BLaER1 (cell line): ENCODE results near the gene TTLL4.

Experiments used
- H3K27ac ChIP-seq: shearing (Covaris generic); formaldehyde crosslinking; 2 replicates; pipeline ENCODE4 v1.8.1; 2022
- H3K27me3 ChIP-seq: shearing (Covaris generic); formaldehyde crosslinking; 2 replicates; pipeline ENCODE4 v1.8.1; 2022
- H3K36me3 ChIP-seq: shearing (Covaris generic); formaldehyde crosslinking; 2 replicates; pipeline ENCODE4 v1.8.1; 2022
- H3K4me1 ChIP-seq: shearing (Covaris generic); formaldehyde crosslinking; 2 replicates; pipeline ENCODE4 v1.8.1; 2022
- H3K4me2 ChIP-seq: shearing (Covaris generic); formaldehyde crosslinking; 2 replicates; pipeline ENCODE4 v1.8.1; 2022
- H3K4me3 ChIP-seq: shearing (Covaris generic); formaldehyde crosslinking; 2 replicates; pipeline ENCODE4 v1.8.1; 2022
- H3K9ac ChIP-seq: shearing (Covaris generic); formaldehyde crosslinking; 2 replicates; pipeline ENCODE4 v1.8.1; 2022
- H3K9me3 ChIP-seq: shearing (Covaris generic); formaldehyde crosslinking; 2 replicates; pipeline ENCODE4 v1.8.1; 2022
- H4K20me1 ChIP-seq: shearing (Covaris generic); formaldehyde crosslinking; 2 replicates; pipeline ENCODE4 v1.8.1; 2022
- Cebpa-rat ChIP-seq: shearing (Covaris generic); IDR thresholded peaks from 2 replicates; pipeline ENCODE4 v1.8.1; 2022

Gene TTLL4

GRCh38 chr2:218722876-218723785 is 12.5 kb downstream of the TTLL4 start:
- H3K9me3 ChIP-seq: peaks cover 36% of the 10 kb centered on the region
- peaks cover 56% of the 10 kb centered on the region for H4K20me1 ChIP-seq
- no peak overlapping the region for H3K4me2 ChIP-seq
- peaks cover 21% of the 10 kb centered on the region; the same call in 1 of the 2 replicates for H3K4me1 ChIP-seq
- no peak for TF ChIP-seq Cebpa-rat
- no peak overlapping the region for H3K27ac ChIP-seq
- H3K9ac ChIP-seq: no peak overlapping the region
- peaks cover 63% of the 10 kb centered on the region for H3K36me3 ChIP-seq
- H3K27me3 ChIP-seq: no peaks in the 10 kb centered on the region
- H3K4me3 ChIP-seq: no peak overlapping the region

GRCh38 chr2:218726004-218726574 is 15.5 kb downstream of the TTLL4 start:
- no peak for TF ChIP-seq Cebpa-rat
- Histone ChIP-seq H3K4me1 (no peaks in the 10 kb centered on the region), H3K27me3 (no peaks in the 10 kb centered on the region), H3K9me3 (peaks cover 40% of the 10 kb centered on the region), H3K4me3 (no peak overlapping the region), H3K36me3 (peaks cover 49% of the 10 kb centered on the region), H3K9ac (no peak overlapping the region), H3K4me2 (no peak overlapping the region), H3K27ac (no peak overlapping the region), H4K20me1 (peaks cover 36% of the 10 kb centered on the region)

- Histone ChIP-seq H3K4me1 (no peaks in the 10 kb centered on the region), H3K9me3 (peaks cover 40% of the 10 kb centered on the region), H3K4me2 (no peak overlapping the region), H4K20me1 (peaks cover 36% of the 10 kb centered on the region), H3K27me3 (no peaks in the 10 kb centered on the region), H3K27ac (no peak overlapping the region), H3K36me3 (peaks cover 50% of the 10 kb centered on the region), H3K4me3 (no peak overlapping the region), H3K9ac (no peak overlapping the region)
- no peak for TF ChIP-seq Cebpa-rat
Observed at GRCh38 chr2:218727502-218728165, 17.0 kb downstream of the TTLL4 start.

- H3K9me3 ChIP-seq: peaks cover 35% of the 10 kb centered on the region
- H3K4me3 ChIP-seq: no peak overlapping the region
- no peaks in the 10 kb centered on the region for H3K27me3 ChIP-seq
- H4K20me1 ChIP-seq: peaks cover 44% of the 10 kb centered on the region
- H3K27ac ChIP-seq: no peak overlapping the region
- no peak overlapping the region for H3K4me2 ChIP-seq
- no peaks in the 10 kb centered on the region for H3K4me1 ChIP-seq
- no peak overlapping the region for H3K9ac ChIP-seq
- TF ChIP-seq Cebpa-rat: no peak
- H3K36me3 ChIP-seq: peaks cover 61% of the 10 kb centered on the region
Observed at GRCh38 chr2:218729640-218730039, 19.0 kb downstream of the TTLL4 start.

DNA sequence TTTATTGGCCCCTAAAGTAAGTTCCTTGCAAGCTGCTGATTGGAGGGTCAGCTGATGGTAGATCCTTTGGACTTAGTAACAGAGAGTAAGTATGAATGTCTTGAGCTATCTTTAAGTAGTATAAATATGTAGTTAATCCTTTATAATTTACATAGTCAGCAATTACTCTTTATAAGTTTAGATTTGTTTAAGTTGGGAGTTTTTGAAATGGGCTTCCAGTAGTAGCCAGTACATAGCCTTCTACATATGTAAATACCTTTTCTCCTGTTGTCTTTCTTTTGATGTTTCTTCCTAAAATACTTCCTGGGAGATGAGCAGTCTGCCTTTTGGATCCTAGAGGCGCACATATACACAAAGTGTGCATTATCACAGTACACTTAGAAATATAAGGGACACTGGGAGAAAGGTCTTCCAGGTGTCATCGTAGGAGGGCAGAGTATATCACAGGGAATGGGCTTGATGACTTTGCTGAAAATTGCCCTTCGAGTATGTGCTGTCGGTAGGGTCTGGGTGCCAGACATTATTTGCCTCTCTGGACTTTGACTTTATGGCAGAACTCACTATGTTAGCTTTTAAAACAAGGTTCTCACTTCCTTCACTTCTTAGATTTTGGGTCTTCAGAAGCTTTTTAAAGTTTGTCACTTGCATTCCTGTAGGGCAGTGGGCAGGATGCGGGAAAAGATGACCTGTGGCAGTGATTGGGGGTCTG is 21.6 kb downstream of the TTLL4 start:
- TF ChIP-seq Cebpa-rat: no peak
- Histone ChIP-seq H3K9ac (no peak overlapping the region), H3K9me3 (peaks cover 10% of the 10 kb centered on the region), H4K20me1 (peaks cover 69% of the 10 kb centered on the region), H3K27ac (no peak overlapping the region), H3K36me3 (peaks cover 55% of the 10 kb centered on the region), H3K27me3 (no peaks in the 10 kb centered on the region), H3K4me2 (no peak overlapping the region), H3K4me1 (no peaks in the 10 kb centered on the region), H3K4me3 (no peak overlapping the region)

- Histone ChIP-seq H3K36me3 (peaks cover 55% of the 10 kb centered on the region), H3K9me3 (peaks cover 4% of the 10 kb centered on the region; the same call in 1 of the 2 replicates), H3K9ac (no peak overlapping the region), H3K4me1 (no peaks in the 10 kb centered on the region), H4K20me1 (peaks cover 74% of the 10 kb centered on the region), H3K4me3 (no peak overlapping the region), H3K4me2 (no peak overlapping the region), H3K27ac (no peak overlapping the region), H3K27me3 (no peaks in the 10 kb centered on the region)
- TF ChIP-seq Cebpa-rat: no peak
Observed at GRCh38 chr2:218732761-218733158, 22.1 kb downstream of the TTLL4 start.

- no peak overlapping the region for H3K4me2 ChIP-seq
- H3K36me3 ChIP-seq: peaks cover 57% of the 10 kb centered on the region
- no peak overlapping the region for H3K27ac ChIP-seq
- H3K9me3 ChIP-seq: 0 out of 2 replicates have a peak, but pooled peaks cover 2% of the 10 kb centered on the region
- H4K20me1 ChIP-seq: peaks cover 81% of the 10 kb centered on the region
- no peak overlapping the region for H3K9ac ChIP-seq
- H3K4me1 ChIP-seq: no peaks in the 10 kb centered on the region
- no peak overlapping the region for H3K4me3 ChIP-seq
- H3K27me3 ChIP-seq: no peaks in the 10 kb centered on the region
- no peak for TF ChIP-seq Cebpa-rat
Observed at GRCh38 chr2:218733171-218734021, 22.8 kb downstream of the TTLL4 start.

- no peak overlapping the region for H3K4me3 ChIP-seq
- H3K4me2 ChIP-seq: no peak overlapping the region
- peaks cover 57% of the 10 kb centered on the region for H3K36me3 ChIP-seq
- H4K20me1 ChIP-seq: peaks cover 91% of the 10 kb centered on the region
- H3K9me3 ChIP-seq: no peaks in the 10 kb centered on the region
- no peaks in the 10 kb centered on the region for H3K4me1 ChIP-seq
- no peaks in the 10 kb centered on the region for H3K27me3 ChIP-seq
- no peak overlapping the region for H3K27ac ChIP-seq
- no peak for TF ChIP-seq Cebpa-rat
- H3K9ac ChIP-seq: no peak overlapping the region
Observed at GRCh38 chr2:218734190-218734975, 23.7 kb downstream of the TTLL4 start.
